Fibroblast of mammary gland (primary cell): ENCODE measurements around the gene CYB5A.
A peak's percentile ranks its signal among the peaks of the same experiment; 100 is the strongest.
"Not testable (repeated sequence)": the region's sequence is repeated elsewhere in the genome, so short reads cannot be mapped to it uniquely, and the experiment has no call there.

Experiments used
- DNase-seq: peaks from one replicate; pipeline ENCODE4 v3.0.0-alpha.2; 2010; ENCODE audit warnings: low read depth
- H3K4me3 ChIP-seq: 2 replicates; pipeline ENCODE4 v1.5.1; 2011; ENCODE audit warnings: low read depth, mild to moderate bottlenecking, low read length, moderate library complexity; ENCODE audit not compliant: control insufficient read depth
- CTCF ChIP-seq: conservative IDR thresholded peaks from 2 replicates; pipeline ENCODE4 v1.5.1; 2011; ENCODE audit warnings: low read depth, low read length, inconsistent platforms; ENCODE audit not compliant: control insufficient read depth, insufficient read depth

Gene CYB5A

GRCh38 chr18:74294526-74294925 lies 2.8 kb upstream of the CYB5A start:
- peak; percentile 89 for DNase-seq
- no peak overlapping the region for H3K4me3 ChIP-seq
- TF ChIP-seq CTCF: no peak

- H3K4me3 ChIP-seq, DNase-seq: not testable (repeated sequence)
Measured at GRCh38 chr18:74292982-74293381, 1.2 kb upstream of the CYB5A start.

- DNase-seq: no peak
- peak overlapping the region; percentile 90 for H3K4me3 ChIP-seq
- TF ChIP-seq CTCF: no peak
Measured at GRCh38 chr18:74292541-74292858, 737 bp upstream of the CYB5A start.

- no peak for DNase-seq
- TF ChIP-seq CTCF: no peak
- H3K4me3 ChIP-seq: peak overlapping the region; percentile 90
Measured at GRCh38 chr18:74291472-74291770, 342 bp downstream of the CYB5A start.

- no peak for DNase-seq
- TF ChIP-seq CTCF: no peak
- peak overlapping the region; percentile 90 for H3K4me3 ChIP-seq
Measured at GRCh38 chr18:74290794-74291471, 830 bp downstream of the CYB5A start.

GRCh38 chr18:74290021-74290420 lies 1.7 kb downstream of the CYB5A start:
- peak overlapping the region; percentile 90 for H3K4me3 ChIP-seq
- TF ChIP-seq CTCF: no peak

GRCh38 chr18:74289137-74289536 lies 2.6 kb downstream of the CYB5A start:
- DNase-seq: peak; percentile 55
- no peak overlapping the region for H3K4me3 ChIP-seq
- no peak for TF ChIP-seq CTCF

More at GRCh38 chr18:74290021-74290420, 1.7 kb downstream of the CYB5A start:
- DNase-seq: no peak
